Measurements from ENCODE around the gene TMEM50A.
"Not testable (repeated sequence)": the region's sequence is repeated elsewhere in the genome, so short reads cannot be mapped to it uniquely, and the experiment has no call there.

DNA sequence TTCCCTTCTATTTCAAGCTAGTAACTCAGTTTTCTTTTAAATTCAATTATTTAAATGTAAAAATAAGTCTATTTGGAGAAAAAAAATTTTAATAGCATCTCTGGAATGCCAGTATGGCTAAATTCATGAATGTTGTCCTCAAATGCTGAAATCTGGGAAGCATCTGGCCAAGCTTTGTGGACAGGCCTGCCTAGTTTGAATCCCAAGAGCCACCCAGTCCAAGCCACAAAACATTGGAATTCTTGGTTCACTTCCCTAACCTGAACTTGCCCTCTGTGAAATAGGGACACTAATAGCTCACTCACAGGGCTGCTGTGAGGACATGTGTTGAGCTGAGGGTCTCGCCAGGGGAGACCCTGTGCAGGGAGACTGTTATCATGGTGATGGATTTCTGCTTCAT, 28.6 kb upstream of the TMEM50A start:
- TF ChIP-seq PRDM15 (CRISPR knock-in tag; IDR thresholded peaks at IDR 0.05); JUND (CRISPR knock-in tag; IDR thresholded peaks at IDR 0.05); HDAC2 (CRISPR knock-in tag; IDR thresholded peaks at IDR 0.05); AFF4 (CRISPR knock-in tag; IDR thresholded peaks at IDR 0.05); SRSF1 (optimal IDR thresholded peaks at IDR 0.05; ENCODE audit: low read depth, low read length); EZH2 (conservative IDR thresholded peaks at IDR 0.05; ENCODE audit: low read depth, low read length); EP300 (IDR thresholded peaks at IDR 0.05; ENCODE audit: low read depth in 2 of 2, low read length in 2 of 2); EP300 (CRISPR knock-in tag; IDR thresholded peaks at IDR 0.05; ENCODE audit: borderline replicate concordance); SRF (IDR thresholded peaks at IDR 0.05; ENCODE audit: low read depth, low read length); ZNF883 (CRISPR knock-in tag; IDR thresholded peaks at IDR 0.05; ENCODE audit: not compliant biosample characterization); NFRKB (IDR thresholded peaks at IDR 0.05); SUZ12 (IDR thresholded peaks at IDR 0.05; ENCODE audit: low read depth, low read length); KLF13 (CRISPR knock-in tag; IDR thresholded peaks at IDR 0.05): not testable (repeated sequence)
- TF ChIP-seq, protein P1, sequence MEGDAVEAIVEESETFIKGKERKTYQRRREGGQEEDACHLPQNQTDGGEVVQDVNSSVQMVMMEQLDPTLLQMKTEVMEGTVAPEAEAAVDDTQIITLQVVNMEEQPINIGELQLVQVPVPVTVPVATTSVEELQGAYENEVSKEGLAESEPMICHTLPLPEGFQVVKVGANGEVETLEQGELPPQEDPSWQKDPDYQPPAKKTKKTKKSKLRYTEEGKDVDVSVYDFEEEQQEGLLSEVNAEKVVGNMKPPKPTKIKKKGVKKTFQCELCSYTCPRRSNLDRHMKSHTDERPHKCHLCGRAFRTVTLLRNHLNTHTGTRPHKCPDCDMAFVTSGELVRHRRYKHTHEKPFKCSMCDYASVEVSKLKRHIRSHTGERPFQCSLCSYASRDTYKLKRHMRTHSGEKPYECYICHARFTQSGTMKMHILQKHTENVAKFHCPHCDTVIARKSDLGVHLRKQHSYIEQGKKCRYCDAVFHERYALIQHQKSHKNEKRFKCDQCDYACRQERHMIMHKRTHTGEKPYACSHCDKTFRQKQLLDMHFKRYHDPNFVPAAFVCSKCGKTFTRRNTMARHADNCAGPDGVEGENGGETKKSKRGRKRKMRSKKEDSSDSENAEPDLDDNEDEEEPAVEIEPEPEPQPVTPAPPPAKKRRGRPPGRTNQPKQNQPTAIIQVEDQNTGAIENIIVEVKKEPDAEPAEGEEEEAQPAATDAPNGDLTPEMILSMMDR (CRISPR knock-in tag; IDR thresholded peaks at IDR 0.05): not testable (repeated sequence)
